GM18873 (cell line): ENCODE measurements around the gene LATS2.

Experiments
- ATAC-seq: cut with Tn5 transposase; IDR thresholded peaks from one replicate; pipeline ENCODE4 v1.9.1; 2021; ENCODE audit warnings: mild to moderate bottlenecking, moderate library complexity, moderate number of reproducible peaks; ENCODE audit not compliant: unreplicated experiment, low FRiP score

LATS2 gene

DNA sequence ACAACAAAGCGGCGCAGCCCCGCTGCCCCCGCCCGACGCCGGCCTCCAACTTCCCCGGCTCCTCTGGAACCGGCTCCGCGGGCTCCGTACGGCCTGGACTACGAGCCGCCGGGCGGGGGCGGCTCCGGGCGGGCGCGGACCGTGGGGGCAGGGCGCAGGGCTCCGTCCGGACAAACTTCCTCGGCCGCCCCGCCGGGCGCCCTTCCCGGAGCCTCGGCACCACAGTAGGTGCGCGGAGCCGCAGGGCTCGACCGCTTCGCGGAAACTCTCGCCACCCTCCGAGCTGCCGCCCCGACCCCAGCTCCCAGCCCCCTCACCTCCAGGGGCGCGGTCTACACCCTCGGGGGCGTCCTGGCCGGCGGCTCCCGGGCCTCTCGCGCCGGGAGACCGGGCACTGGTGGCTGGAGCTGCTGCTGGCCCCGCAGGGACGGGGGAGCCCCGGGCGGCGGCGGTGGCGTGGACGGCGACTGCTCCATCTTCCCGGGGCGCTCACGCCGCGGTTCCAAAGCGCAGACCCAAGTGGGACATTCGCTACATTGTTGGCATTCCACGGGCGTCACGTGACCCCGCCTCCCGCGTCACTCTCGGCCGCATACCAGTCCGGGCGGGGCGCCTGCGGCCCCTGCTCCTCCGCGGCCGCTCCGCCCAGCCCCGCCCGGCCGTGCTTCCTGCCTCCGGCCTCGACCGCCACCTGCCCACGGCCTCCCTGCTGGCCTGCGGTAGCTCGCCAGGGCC is at the start of gene LATS2:
TSS of gene LATS2 (minus strand) at position 558 of the 735 bp plus-strand sequence. CDS start 15,560 bp downstream, outside the sequence.
- peak; percentile 80 for ATAC-seq

DNA sequence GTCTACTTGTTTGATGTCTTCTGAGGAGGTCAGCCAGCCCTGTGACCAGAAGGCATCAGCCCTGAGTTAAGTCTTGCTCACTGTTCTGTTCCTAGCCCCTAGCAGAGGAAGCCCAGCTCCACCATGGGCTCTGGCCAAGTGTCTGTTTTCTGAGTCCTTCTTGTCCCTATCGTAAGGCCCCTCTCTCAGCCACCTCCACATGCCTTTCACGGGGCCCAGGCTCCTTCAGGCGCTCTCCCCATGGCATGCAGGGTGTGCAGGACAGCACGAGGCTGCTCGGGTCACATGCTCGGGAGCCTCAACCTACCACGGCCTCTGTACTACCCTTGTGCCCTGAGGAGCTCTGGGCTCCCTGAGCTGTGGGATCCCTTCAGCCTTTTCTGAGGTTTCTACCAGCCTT is 47.8 kb upstream of the LATS2 start:
- ATAC-seq = no peak

- ATAC-seq = no peak
These were observed 44.7 kb upstream of the LATS2 start for GRCh38 chr13:21106089-21106488.

- no peak for ATAC-seq
These were observed 43.0 kb upstream of the LATS2 start for GRCh38 chr13:21104199-21105019.

DNA sequence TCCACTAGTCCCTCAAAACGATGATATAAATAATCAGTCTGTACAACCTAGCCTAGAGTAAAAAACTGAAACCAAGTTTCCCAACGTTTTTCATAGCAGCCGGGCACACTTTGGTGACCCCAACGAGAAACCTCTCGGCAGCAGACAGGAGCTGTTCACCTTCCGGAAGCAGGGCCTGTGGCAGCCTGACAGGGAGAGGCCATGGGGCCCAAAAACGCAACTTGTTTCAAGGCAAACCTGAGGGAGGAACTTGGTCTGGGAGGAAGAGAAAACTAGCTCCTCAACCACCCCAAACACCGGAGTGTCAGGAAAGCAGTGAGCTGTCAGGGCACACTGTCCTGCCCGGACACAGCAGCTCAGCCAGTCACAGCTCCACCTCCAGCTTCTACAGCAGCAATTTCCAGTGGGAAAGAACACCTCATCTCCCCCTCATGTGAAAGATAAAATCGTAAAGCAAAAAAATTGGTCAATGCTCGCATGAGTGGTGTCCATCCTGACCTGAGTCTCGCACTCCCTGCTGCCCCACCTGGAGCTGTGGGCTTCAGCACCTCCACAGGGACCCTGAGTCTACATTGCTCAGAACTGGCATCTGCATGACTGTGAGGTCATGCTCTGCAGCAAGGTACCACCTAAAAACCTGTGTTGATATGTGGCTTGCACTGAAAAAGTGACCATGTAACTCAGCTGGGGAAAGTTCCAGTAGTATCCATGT is 40.6 kb upstream of the LATS2 start:
- no peak for ATAC-seq

DNA sequence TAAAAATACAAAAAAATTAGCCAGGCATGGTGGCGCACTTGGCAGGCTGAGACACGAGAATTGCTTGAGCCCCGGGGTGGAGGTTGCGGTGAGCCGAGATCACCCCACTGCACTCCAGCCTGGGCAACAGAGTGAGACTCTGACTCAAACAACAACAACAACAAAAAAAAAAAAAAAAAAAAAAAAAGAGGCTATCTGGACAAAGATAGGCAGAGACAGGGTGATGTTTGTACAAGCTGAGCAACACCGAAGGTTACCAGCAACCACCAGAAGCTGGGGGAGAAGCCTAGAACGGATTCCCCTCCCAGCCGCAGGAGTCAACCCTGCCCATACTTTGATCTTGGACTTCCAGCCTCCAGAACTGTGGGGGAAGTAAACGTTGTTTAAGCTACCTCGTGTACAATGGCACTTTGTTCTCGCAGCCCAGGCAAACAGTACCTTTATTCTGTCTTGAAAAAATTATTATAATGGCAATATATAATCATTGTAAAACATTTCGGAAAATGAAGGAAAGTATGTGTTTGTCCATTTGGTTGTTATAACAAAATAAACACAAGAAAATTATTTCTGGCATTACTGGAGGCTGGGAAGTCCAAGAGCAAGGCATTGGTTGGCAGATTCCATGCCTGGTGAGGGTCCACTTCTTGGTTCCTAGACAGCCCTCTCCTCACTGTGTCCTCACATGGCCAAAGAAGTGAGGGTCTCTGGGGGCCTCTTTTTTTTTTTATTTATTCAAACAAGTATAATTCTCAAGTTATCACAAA is 39.8 kb upstream of the LATS2 start:
- ATAC-seq = no peak

DNA sequence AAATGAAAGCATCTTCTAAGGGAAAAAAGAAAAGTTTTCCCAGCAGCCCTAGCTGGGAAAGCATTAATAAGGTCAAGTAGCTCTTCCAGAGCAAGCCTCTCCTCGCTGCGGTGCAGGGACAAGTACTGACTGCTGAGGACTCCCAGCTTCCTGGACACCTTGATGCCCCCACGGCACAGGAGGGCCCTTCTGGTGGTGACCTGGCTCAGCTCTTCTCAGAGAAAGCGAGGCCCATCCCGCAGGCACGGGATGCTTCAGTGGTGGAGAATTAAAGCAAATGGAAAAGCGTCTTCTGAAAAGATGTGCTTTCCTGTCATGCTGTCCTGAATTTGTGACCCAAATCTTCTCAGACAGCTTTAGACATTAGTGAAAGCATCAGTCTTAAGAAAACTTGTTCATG is 38.8 kb upstream of the LATS2 start:
- ATAC-seq = no peak

DNA sequence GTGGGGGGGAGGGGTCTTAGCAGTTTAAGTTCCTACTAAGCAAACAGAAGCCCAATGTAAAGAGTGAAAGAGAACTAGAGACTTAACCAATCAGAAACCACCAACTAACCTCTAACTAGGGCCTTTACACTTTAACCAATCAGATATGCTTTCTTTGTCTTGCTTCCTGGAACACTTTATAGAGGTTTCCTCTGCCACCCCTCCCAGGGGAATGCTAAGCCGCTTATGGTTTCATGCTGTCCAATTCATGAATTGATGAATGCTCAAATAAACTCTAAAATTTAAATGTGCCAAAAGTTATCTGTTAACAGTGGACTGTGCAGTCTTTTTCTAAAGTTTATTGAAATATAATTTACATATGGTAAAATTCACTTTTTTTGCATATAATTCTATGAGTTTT is 33.9 kb upstream of the LATS2 start:
- no peak for ATAC-seq

DNA sequence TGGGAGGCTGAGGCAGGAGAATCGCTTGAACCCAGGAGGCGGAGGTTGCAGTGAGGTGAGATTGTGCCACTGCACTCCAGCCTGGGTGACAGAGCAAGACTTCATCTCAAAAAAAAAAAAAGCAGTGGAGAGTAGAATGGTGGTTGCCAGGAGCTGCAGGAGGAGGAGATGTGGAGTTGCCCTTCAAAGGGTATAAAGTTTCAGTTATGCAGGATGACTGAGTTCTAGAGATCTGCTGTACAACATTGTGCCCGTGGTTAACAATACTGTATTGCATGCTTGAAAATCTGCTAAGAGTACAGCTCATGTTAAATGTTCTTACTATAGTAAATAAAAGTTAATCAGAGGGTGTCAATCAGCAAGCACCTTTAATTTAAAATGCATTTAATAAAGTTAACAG is 28.4 kb upstream of the LATS2 start:
- no peak for ATAC-seq

DNA sequence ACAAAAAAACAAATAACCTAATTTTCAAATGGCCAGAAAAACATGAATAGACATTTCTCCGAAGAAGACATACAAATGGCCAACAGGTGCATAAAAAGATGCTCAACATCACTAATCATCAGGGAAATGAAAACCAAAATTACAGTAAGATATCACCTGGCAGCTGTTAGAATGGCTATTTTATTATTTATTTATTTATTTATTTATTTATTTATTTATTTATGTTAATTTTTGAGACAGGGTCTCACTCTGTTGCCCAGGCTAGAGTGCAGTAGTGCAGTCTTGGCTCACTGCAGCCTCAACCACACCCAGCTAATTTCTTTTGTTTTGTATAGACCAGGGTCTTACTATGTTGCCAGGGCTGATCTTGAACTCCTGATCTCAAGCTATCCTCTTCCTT is 27.1 kb upstream of the LATS2 start:
- no peak for ATAC-seq

GRCh38 chr13:21086929-21087328 is 25.5 kb upstream of the LATS2 start:
- ATAC-seq = no peak

- ATAC-seq = no peak
These were observed 20.5 kb upstream of the LATS2 start for GRCh38 chr13:21081926-21082325.

DNA sequence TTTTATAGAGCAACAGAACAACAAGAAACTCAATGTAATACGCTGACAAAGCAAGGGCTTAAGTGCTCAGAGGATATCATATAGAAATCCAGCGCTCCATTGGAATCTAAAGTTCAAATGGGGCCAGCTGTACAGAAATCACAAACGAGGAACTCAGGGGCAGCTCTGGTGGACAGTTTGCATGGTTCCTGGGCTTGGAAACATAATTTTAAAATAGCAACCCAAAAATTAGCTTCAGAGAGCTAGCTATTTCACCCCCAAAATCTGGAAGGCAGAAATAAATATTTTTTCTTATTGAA is 19.2 kb upstream of the LATS2 start:
- no peak for ATAC-seq

- no peak for ATAC-seq
These were observed 18.6 kb upstream of the LATS2 start for GRCh38 chr13:21079761-21080592.

DNA sequence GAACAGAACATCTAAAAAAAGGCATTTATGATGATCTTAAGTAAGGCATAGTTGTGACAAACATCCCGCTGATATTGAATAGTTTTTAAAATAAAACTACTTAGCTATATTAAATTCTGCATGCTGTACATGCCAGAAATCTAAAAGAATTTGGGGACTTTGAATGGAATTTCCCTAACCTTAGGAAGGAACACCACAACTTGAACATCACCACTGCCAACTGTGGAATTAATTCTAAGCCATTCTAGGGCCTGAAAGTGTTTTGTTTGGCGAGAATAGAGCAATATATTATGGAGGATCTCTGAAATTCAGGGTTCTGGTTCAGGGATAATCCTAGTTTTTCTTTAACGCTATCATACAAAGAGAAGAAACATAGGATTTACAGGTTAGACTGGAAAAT is 17.8 kb upstream of the LATS2 start:
- ATAC-seq = no peak

GRCh38 chr13:21078501-21078900 is 17.1 kb upstream of the LATS2 start:
- no peak for ATAC-seq

DNA sequence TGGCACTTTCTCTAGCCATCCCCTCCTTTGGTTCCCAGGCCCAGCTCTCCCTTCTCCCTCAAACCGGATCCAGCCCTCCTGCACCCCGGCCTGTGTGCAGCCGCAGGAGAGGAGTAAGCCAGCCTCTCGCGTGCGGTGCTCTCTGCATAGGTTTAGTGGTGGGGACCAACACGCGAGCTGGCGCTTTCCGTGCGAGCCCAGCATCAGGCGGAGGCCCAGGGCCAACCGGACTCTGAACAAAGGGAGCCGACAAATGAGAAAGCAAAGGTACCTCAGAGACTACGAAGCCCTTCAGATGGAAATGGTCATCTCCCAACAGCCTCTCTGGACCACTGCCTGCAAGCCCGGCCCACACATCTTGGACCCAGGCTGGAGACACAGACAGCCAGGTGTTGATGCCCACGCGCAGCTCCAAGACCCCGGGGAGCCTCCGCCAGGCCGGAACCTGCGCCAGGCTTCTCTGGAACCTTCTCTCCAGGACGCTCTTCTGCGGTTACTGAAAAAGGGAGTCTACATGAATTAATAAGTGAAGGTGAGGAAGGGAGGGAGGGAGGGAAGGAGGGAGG is 16.5 kb upstream of the LATS2 start:
- no peak for ATAC-seq

GRCh38 chr13:21077076-21077787 is 15.8 kb upstream of the LATS2 start:
- ATAC-seq = no peak

DNA sequence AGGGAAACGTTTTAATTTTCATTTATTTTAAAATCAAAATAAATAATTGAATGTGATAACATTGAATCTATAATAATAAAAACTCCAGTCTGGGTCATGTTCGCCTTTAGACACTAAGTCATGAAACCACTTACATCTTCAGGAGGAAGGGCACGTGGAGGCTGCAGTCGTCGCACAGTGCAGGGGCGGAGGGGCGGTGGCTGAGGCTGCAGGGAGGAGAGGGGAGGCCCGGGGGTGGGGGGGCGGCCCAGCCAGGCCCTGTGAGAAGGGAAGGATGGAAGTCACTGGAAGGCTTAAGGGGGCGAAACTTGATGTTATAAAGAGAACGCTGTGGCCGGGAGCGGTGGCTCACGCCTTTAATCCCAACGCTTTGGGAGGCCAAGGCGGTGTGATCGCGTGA is 14.9 kb upstream of the LATS2 start:
- ATAC-seq = no peak
